GM21825 (cell line): ENCODE results near the gene HFE.

Experiments used
- ATAC-seq: cut with Tn5 transposase; IDR thresholded peaks from one replicate; pipeline ENCODE4 v1.9.1; 2021; ENCODE audit warnings: mild to moderate bottlenecking, moderate library complexity; ENCODE audit not compliant: unreplicated experiment

Gene HFE

DNA sequence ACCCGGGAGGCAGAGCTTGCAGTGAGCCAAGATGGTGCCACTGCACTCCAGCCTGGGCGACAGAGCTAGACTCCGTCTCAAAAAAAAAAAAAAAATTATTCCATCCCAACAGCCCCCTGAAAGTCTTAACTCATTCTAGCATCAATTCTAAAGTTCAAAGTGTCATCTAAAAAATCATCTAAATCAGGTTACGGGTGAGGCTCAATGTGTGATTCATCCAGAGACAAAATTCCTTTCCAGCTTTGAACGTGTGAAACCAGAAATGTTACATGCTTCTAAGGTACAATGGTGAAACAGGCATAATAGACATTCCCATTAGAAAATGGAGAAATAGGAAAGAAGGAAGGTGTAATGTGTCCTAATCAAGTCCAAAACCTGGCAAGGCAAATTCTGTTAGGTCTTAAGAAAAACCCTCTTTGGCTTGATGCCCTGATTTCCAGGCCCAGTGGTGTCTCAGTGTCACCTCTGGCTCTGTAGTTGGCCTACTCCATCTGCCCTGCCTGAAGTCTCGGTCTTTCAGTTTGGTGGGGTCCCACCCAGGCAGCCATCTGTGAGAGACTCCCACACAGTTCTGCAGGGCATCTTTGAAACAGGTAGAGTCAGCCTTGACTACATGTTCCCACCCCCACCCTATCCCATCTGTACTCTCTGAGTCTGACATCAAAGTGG lies 43.5 kb downstream of the HFE start:
- no peak for ATAC-seq

DNA sequence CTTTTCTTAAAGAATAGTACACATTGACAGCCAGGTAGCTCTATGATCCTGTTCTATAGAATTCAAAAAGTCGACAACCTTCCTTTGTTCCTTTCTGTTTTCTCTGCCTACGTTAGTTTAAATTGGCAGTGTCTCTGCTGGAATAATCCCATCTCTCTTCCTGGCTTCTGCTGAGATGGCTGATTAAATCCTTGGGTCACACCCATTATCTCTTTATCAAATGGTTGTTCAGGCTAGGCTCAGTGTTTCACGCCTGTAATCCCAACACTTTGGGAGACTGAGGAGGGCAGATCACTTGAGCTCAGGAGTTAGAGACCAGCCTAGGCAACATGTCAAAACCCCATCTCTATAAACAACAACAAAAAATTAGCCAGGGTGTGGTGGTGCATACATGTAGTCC lies 44.4 kb downstream of the HFE start:
- ATAC-seq, result no peak

- ATAC-seq, result no peak
Measured at GRCh38 chr6:26133730-26134129, 46.5 kb downstream of the HFE start.

- ATAC-seq, result no peak
Measured at GRCh38 chr6:26136321-26136720, 49.1 kb downstream of the HFE start.

GRCh38 chr6:26140254-26140966 lies 53.2 kb downstream of the HFE start:
- ATAC-seq, result no peak

DNA sequence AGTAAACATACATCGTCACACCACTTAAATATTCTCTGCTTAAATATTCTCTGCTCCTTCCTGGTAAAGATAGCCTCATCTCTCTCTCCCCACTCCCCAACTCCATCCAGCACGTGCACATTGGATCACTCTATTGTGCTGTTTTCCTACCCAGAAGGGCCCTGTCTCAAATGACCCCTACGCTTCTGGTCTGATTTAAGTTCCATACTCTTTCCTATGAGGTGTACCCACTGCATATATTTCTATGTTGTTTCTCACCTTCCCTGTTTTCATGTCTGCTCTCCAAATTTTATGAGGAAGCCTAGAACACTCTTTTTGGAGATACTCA lies 53.7 kb downstream of the HFE start:
- no peak for ATAC-seq

DNA sequence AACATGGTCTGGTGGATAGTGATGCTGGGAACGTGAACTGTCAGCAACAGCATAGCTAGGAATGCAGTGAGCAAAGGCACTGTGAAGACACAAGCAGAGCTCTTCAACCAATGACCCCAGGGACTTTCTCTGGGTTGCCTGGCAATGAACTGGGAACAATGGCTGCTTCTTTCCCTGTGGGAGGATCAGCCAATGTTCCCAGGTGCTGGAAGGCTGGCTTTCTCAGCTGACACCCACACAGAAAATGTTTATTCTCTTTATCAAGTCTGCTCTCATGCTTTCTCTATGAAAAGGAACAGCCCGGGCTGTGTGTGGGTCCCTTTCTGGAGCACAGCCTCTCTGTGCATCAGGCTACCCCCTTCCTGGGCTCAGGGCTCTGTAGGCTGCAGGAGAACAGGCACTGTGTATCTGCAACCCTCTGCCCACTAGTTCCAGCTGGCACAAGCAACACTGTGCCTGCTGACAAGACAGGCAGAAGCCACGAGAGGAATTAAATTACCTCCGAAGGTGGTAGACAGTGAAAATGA lies 54.2 kb downstream of the HFE start:
- no peak for ATAC-seq

GRCh38 chr6:26142026-26142425 lies 54.8 kb downstream of the HFE start:
- no peak for ATAC-seq
